Muscle layer of colon (tissue), 2 donors: ENCODE measurements around the gene LDB2.

Source experiments
- H3K27ac ChIP-seq: one replicate; pipeline ENCODE4 v1.7.0; 2013; ENCODE audit warnings: low read depth, mild to moderate bottlenecking, low read length, moderate library complexity
- H3K27me3 ChIP-seq, 2 donors: one replicate each; pipeline ENCODE4 v1.7.0; 2013; ENCODE audit warnings: low read length in 2 of 2, mild to moderate bottlenecking in 2 of 2; ENCODE audit not compliant: insufficient read depth in 2 of 2, control insufficient read depth in 1 of 2
- H3K36me3 ChIP-seq: one replicate; pipeline ENCODE4 v1.7.0; 2013; ENCODE audit warnings: mild to moderate bottlenecking, low read length; ENCODE audit not compliant: insufficient read depth
- H3K4me1 ChIP-seq: one replicate; pipeline ENCODE4 v1.7.0; 2013; ENCODE audit warnings: mild to moderate bottlenecking, low read length; ENCODE audit not compliant: insufficient read depth
- H3K4me3 ChIP-seq, 2 donors: one replicate each; pipeline ENCODE4 v1.7.0; 2013; ENCODE audit warnings: low read length in 2 of 2, low read depth in 1 of 2, mild to moderate bottlenecking in 1 of 2, moderate library complexity in 1 of 2
- H3K9ac ChIP-seq: one replicate; pipeline ENCODE4 v1.7.0; 2013; ENCODE audit warnings: low read length
- H3K9me3 ChIP-seq: one replicate; pipeline ENCODE4 v1.7.0; 2013; ENCODE audit warnings: mild to moderate bottlenecking, low read length
- donor health status: abdominal sarcoma.
- donor health status: Adenocarcinoma of cecum.

Gene LDB2

GRCh38 chr4:16859031-16859430 is 39.4 kb downstream of the LDB2 start:
- Histone ChIP-seq H3K36me3 (no peaks in the 10 kb centered on the region), H3K27me3 (no peaks in the 10 kb centered on the region), H3K9ac (no peak overlapping the region), H3K4me1 (no peaks in the 10 kb centered on the region), H3K4me3 (no peak overlapping the region), H3K27ac (no peak overlapping the region), H3K9me3 (no peaks in the 10 kb centered on the region)

- Histone ChIP-seq H3K4me3 (no peak overlapping the region), H3K27ac (no peak overlapping the region), H3K4me1 (no peaks in the 10 kb centered on the region), H3K27me3 (no peaks in the 10 kb centered on the region), H3K36me3 (no peaks in the 10 kb centered on the region), H3K9me3 (no peaks in the 10 kb centered on the region), H3K9ac (no peak overlapping the region)
Measured at GRCh38 chr4:16858275-16858752, 40.1 kb downstream of the LDB2 start.

GRCh38 chr4:16857425-16857824 is 41.0 kb downstream of the LDB2 start:
- no peaks in the 10 kb centered on the region for H3K27me3 ChIP-seq
- H3K27ac ChIP-seq: no peak overlapping the region
- H3K9me3 ChIP-seq: no peaks in the 10 kb centered on the region
- H3K4me1 ChIP-seq: no peaks in the 10 kb centered on the region
- H3K4me3 ChIP-seq: no peak overlapping the region
- no peak overlapping the region for H3K9ac ChIP-seq
- H3K36me3 ChIP-seq: no peaks in the 10 kb centered on the region

- no peaks in the 10 kb centered on the region for H3K9me3 ChIP-seq
- H3K4me3 ChIP-seq: no peak overlapping the region
- H3K36me3 ChIP-seq: no peaks in the 10 kb centered on the region
- H3K9ac ChIP-seq: no peak overlapping the region
- no peaks in the 10 kb centered on the region for H3K27me3 ChIP-seq
- no peak overlapping the region for H3K27ac ChIP-seq
- H3K4me1 ChIP-seq: no peaks in the 10 kb centered on the region
Measured at GRCh38 chr4:16853640-16854039, 44.8 kb downstream of the LDB2 start.

GRCh38 chr4:16852644-16853043 is 45.8 kb downstream of the LDB2 start:
- H3K9me3 ChIP-seq: no peaks in the 10 kb centered on the region
- H3K36me3 ChIP-seq: no peaks in the 10 kb centered on the region
- no peak overlapping the region for H3K27ac ChIP-seq
- H3K4me3 ChIP-seq: no peak overlapping the region
- H3K9ac ChIP-seq: no peak overlapping the region
- H3K4me1 ChIP-seq: no peaks in the 10 kb centered on the region
- no peaks in the 10 kb centered on the region for H3K27me3 ChIP-seq

GRCh38 chr4:16852228-16852627 is 46.2 kb downstream of the LDB2 start:
- H3K9me3 ChIP-seq: no peaks in the 10 kb centered on the region
- H3K27ac ChIP-seq: no peak overlapping the region
- no peaks in the 10 kb centered on the region for H3K36me3 ChIP-seq
- H3K4me3 ChIP-seq: no peak overlapping the region
- H3K27me3 ChIP-seq: no peaks in the 10 kb centered on the region
- no peaks in the 10 kb centered on the region for H3K4me1 ChIP-seq
- no peak overlapping the region for H3K9ac ChIP-seq

- Histone ChIP-seq H3K27me3 (no peaks in the 10 kb centered on the region), H3K9ac (no peak overlapping the region), H3K4me1 (peaks cover 14% of the 10 kb centered on the region), H3K27ac (no peak overlapping the region), H3K9me3 (no peaks in the 10 kb centered on the region), H3K36me3 (no peaks in the 10 kb centered on the region), H3K4me3 (no peak overlapping the region)
Measured at GRCh38 chr4:16846540-16847117, 51.8 kb downstream of the LDB2 start.

- Histone ChIP-seq H3K27me3 (no peaks in the 10 kb centered on the region), H3K36me3 (no peaks in the 10 kb centered on the region), H3K4me1 (peaks cover 14% of the 10 kb centered on the region), H3K4me3 (no peak overlapping the region), H3K9ac (no peak overlapping the region), H3K9me3 (no peaks in the 10 kb centered on the region), H3K27ac (no peak overlapping the region)
Measured at GRCh38 chr4:16844816-16845586, 53.4 kb downstream of the LDB2 start.

GRCh38 chr4:16843831-16844508 is 54.5 kb downstream of the LDB2 start:
- no peak overlapping the region for H3K9ac ChIP-seq
- no peaks in the 10 kb centered on the region for H3K9me3 ChIP-seq
- H3K4me1 ChIP-seq: peaks cover 14% of the 10 kb centered on the region
- H3K4me3 ChIP-seq: no peak overlapping the region
- no peaks in the 10 kb centered on the region for H3K27me3 ChIP-seq
- no peaks in the 10 kb centered on the region for H3K36me3 ChIP-seq
- H3K27ac ChIP-seq: no peak overlapping the region

- Histone ChIP-seq H3K36me3 (no peaks in the 10 kb centered on the region), H3K9me3 (no peaks in the 10 kb centered on the region), H3K9ac (no peak overlapping the region), H3K27me3 (no peaks in the 10 kb centered on the region), H3K4me1 (no peaks in the 10 kb centered on the region), H3K4me3 (no peak overlapping the region), H3K27ac (no peak overlapping the region)
Measured at GRCh38 chr4:16838226-16838875, 60.1 kb downstream of the LDB2 start.

- no peaks in the 10 kb centered on the region for H3K27me3 ChIP-seq
- no peaks in the 10 kb centered on the region for H3K36me3 ChIP-seq
- H3K4me3 ChIP-seq: no peak overlapping the region
- H3K4me1 ChIP-seq: no peaks in the 10 kb centered on the region
- no peaks in the 10 kb centered on the region for H3K9me3 ChIP-seq
- H3K9ac ChIP-seq: no peak overlapping the region
- no peak overlapping the region for H3K27ac ChIP-seq
Measured at GRCh38 chr4:16837475-16837874, 61.0 kb downstream of the LDB2 start.
